Natural killer cell (primary cell): ENCODE results near the gene TOX4. TPM values are rescaled to one million over a fixed set of nuclear protein-coding genes. Genes with fewer than 3 reads are reported as not detected.
A peak's percentile ranks its signal among the peaks of the same experiment; 100 is the strongest.
"Not testable (repeated sequence)": the region's sequence is repeated elsewhere in the genome, so short reads cannot be mapped to it uniquely, and the experiment has no call there.

Source experiments
- ATAC-seq, 3 donors: fragments of 150-1000 bp in 2 of 3; fragments of 200-7000 bp in 1 of 3; cut with Tn5 transposase; 1 replicate in 1 of 3; 2 replicates in 2 of 3; pipeline ENCODE4 v1.10.0; 2021; ENCODE audit warnings: mild to moderate bottlenecking in 2 of 3, moderate library complexity in 2 of 3
- DNase-seq, 2 donors: peaks; one replicate each; pipeline versions ENCODE4 v3.0.0 to v3.0.0-alpha.2; 2013 to 2021; ENCODE audit warnings: mixed read lengths in 1 of 2
- H3K27ac ChIP-seq: one replicate; pipeline ENCODE4 v1.5.1; 2013; ENCODE audit warnings: mild to moderate bottlenecking, low read length
- H3K27me3 ChIP-seq: one replicate; pipeline ENCODE4 v1.6.1; 2013; ENCODE audit warnings: low read length; ENCODE audit not compliant: control insufficient read depth, insufficient read depth
- H3K36me3 ChIP-seq: one replicate; pipeline ENCODE4 v1.6.1; 2013; ENCODE audit warnings: low read length; ENCODE audit not compliant: control insufficient read depth, insufficient read depth
- H3K4me1 ChIP-seq: one replicate; pipeline ENCODE4 v1.6.1; 2013; ENCODE audit warnings: low read length; ENCODE audit not compliant: control insufficient read depth, insufficient read depth
- H3K4me3 ChIP-seq: one replicate; pipeline ENCODE4 v1.5.1; 2013; ENCODE audit warnings: low read length
- H3K9me3 ChIP-seq: one replicate; pipeline ENCODE4 v1.6.1; 2013; ENCODE audit warnings: low read length; ENCODE audit not compliant: control insufficient read depth, insufficient read depth
- H3K27ac Mint-ChIP-seq, 2 donors: one replicate each; pipeline ENCODE4 v1.8.0; 2022; ENCODE audit warnings: mild to moderate bottlenecking in 2 of 2, mixed read lengths in 2 of 2, moderate library complexity in 1 of 2
- H3K27me3 Mint-ChIP-seq, 2 donors: one replicate each; pipeline ENCODE4 v1.8.0; 2022; ENCODE audit warnings: low read depth in 2 of 2, mixed read lengths in 2 of 2
- H3K36me3 Mint-ChIP-seq: one replicate; pipeline ENCODE4 v1.8.0; 2022; ENCODE audit warnings: mixed read lengths
- H3K4me1 Mint-ChIP-seq, 2 donors: one replicate each; pipeline ENCODE4 v1.8.0; 2022; ENCODE audit warnings: mixed read lengths in 2 of 2
- H3K4me3 Mint-ChIP-seq: one replicate; pipeline ENCODE4 v1.8.0; 2022; ENCODE audit warnings: mild to moderate bottlenecking, moderate library complexity, mixed read lengths
- H3K9me3 Mint-ChIP-seq, 2 donors: one replicate each; pipeline ENCODE4 v1.8.0; 2022; ENCODE audit warnings: mixed read lengths in 2 of 2
- whole genome bisulfite sequencing: methylation state at CpG from one replicate; pipeline ENCODE4 v1.1.7; 2013; ENCODE audit warnings: missing lambda C conversion rate; ENCODE audit not compliant: insufficient coverage; 5-methylcytosine and 5-hydroxymethylcytosine counted together
- intact Hi-C: fragments of 100-400 bp; cut with micrococcal nuclease; formaldehyde crosslinking; loops from one replicate; pipeline ENCODE4 v1.14.2; 2022
- total RNA-seq, 4 donors: library from RNA; stranded (reverse); fragments of 120-200 nt in 1 of 4; gene quantifications; one replicate each; pipeline versions ENCODE4 v1.2.3 to v1.2.4, GENCODE V29; 2013 to 2022
- TF ChIP-seq, protein P1 (sequence below): fragments of 200-600 bp; IDR thresholded peaks from one replicate; pipeline ENCODE4 v1.8.0; 2022; ENCODE audit warnings: antibody characterized with exemption

Gene TOX4
- total RNA-seq, 3 donors from 2014 or later (not counting 1 experiment from before 2014, with no cell fraction given): 103 to 123 (median 123) TPM

GRCh38 chr14:21436567-21437062 lies 40.4 kb upstream of the TOX4 start:
- peaks cover 9% of the 10 kb centered on the region for H3K4me1 ChIP-seq
- H3K9me3 ChIP-seq: no peaks in the 10 kb centered on the region
- Mint-ChIP-seq H3K36me3 (no peaks in the 10 kb centered on the region), H3K27ac (peak overlapping the region; percentile 86 to 96), H3K4me3 (peak overlapping the region; percentile 89), H3K27me3 (no peaks in the 10 kb centered on the region), H3K9me3 (no peaks in the 10 kb centered on the region), H3K4me1 (peaks cover 37 to 58% of the 10 kb centered on the region in 2 donors)
- WGBS: under 1% methylated on average over 11 of the region's 11 CpGs
- no peak for DNase-seq
- ATAC-seq: peak in 1 of 3 donors; percentile 18
- H3K4me3 ChIP-seq: peak overlapping the region; percentile 89
- no peaks in the 10 kb centered on the region for H3K36me3 ChIP-seq
- TF ChIP-seq, protein P1, sequence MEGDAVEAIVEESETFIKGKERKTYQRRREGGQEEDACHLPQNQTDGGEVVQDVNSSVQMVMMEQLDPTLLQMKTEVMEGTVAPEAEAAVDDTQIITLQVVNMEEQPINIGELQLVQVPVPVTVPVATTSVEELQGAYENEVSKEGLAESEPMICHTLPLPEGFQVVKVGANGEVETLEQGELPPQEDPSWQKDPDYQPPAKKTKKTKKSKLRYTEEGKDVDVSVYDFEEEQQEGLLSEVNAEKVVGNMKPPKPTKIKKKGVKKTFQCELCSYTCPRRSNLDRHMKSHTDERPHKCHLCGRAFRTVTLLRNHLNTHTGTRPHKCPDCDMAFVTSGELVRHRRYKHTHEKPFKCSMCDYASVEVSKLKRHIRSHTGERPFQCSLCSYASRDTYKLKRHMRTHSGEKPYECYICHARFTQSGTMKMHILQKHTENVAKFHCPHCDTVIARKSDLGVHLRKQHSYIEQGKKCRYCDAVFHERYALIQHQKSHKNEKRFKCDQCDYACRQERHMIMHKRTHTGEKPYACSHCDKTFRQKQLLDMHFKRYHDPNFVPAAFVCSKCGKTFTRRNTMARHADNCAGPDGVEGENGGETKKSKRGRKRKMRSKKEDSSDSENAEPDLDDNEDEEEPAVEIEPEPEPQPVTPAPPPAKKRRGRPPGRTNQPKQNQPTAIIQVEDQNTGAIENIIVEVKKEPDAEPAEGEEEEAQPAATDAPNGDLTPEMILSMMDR: no peak
- intact Hi-C loops: loop anchor here (1.0 to 2.0 kb wide), 6 partner anchors 20 to 168 kb away; partner anchors contain the start of genes CHD8, HNRNPC, SUPT16H and TOX4
- H3K27ac ChIP-seq: peak overlapping the region; percentile 95
- no peaks in the 10 kb centered on the region for H3K27me3 ChIP-seq

DNA sequence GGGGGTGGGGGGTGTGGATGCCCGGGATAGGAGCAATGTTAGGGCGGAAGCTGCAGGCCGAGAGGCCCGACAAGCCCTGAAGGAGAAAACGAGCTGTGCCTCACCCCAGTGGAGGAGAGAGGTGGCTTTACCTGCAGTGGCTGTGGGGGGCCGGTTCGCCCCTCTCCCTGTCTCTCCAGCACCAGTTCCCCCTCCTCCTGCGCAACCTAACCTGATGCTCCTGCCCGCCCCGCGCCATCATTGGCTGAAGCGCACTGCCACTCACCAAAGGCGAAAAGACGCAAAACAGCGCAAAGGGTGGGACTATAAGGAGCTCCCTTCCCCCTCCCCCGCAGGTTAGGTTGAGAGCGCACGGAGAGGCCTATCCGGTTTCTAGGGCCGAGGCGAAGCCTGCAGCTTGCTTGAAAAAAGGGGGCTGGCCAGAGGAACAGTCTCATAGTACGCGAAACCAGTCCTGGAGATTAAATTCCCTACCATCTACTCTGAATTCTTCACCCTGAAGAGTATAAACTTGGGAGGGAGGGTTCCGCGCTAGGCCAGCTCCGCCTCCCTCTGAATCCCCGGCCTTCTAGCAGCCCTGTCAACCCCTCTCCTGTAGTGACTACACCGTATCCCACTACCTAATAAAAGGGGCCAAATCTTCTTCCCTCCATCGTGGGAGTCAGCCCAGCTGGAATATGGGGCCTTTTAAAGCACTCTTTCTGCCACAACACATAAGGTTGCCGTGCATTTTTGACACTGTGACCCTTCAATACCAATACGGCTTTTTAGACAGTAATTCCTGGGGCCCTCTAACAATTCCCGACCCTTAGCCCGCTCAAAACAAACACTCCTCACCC lies 39.7 kb upstream of the TOX4 start:
- Histone ChIP-seq H3K27me3 (no peaks in the 10 kb centered on the region), H3K4me1 (peaks cover 9% of the 10 kb centered on the region), H3K4me3 (peak overlapping the region; percentile 89), H3K9me3 (no peaks in the 10 kb centered on the region), H3K36me3 (no peaks in the 10 kb centered on the region), H3K27ac (peak overlapping the region; percentile 95)
- WGBS: 7% methylated on average over 31 of the region's 33 CpGs
- Mint-ChIP-seq H3K27me3 (no peaks in the 10 kb centered on the region), H3K4me1 (peaks cover 40 to 62% of the 10 kb centered on the region in 2 donors), H3K27ac (peak overlapping the region; percentile 86 to 96), H3K9me3 (no peaks in the 10 kb centered on the region), H3K4me3 (peak overlapping the region; percentile 89), H3K36me3 (no peaks in the 10 kb centered on the region)
- DNase-seq (peak; percentile 98 to 99), ATAC-seq (peak; percentile 98 to 100 (median 99))
- intact Hi-C loops: loop anchor here (1.0 to 2.0 kb wide), 6 partner anchors 19 to 168 kb away; partner anchors contain the start of genes CHD8, HNRNPC, SUPT16H and TOX4
- TF ChIP-seq, protein P1: no peak

DNA sequence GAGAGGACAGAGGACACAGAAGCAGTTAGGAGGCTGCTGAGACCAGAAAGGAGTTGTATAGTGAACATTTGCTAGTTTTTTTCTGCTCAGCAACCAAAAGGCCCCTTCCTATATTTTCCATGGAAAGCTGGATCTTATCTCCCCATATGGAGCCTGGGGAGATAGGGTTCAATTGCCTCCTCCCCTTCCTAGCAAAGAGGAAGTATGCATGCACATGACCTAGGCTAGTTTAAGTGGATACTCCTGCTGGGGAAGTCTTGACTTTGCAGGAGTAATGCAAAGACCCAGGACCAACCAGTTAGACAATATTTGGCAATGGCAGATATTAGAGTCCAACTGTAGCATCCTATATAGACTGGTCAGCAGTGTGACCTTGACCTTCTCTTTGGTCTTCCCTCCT lies 36.1 kb upstream of the TOX4 start:
- no peaks in the 10 kb centered on the region for H3K9me3 ChIP-seq
- H3K36me3 Mint-ChIP-seq: no peaks in the 10 kb centered on the region
- TF ChIP-seq, protein P1: no peak
- H3K4me3 Mint-ChIP-seq: no peak overlapping the region
- intact Hi-C loops: no loop called here
- peaks cover 36 to 45% of the 10 kb centered on the region in 2 donors for H3K4me1 Mint-ChIP-seq
- no peaks in the 10 kb centered on the region for H3K9me3 Mint-ChIP-seq
- no peaks in the 10 kb centered on the region for H3K27me3 ChIP-seq
- no peak for ATAC-seq
- H3K4me1 ChIP-seq: peaks cover 9% of the 10 kb centered on the region
- no peaks in the 10 kb centered on the region for H3K27me3 Mint-ChIP-seq
- no peaks in the 10 kb centered on the region for H3K36me3 ChIP-seq
- no peak for DNase-seq
- H3K27ac ChIP-seq: no peak overlapping the region
- H3K27ac Mint-ChIP-seq: peak overlapping the region in 1 of 2 donors; percentile 3
- H3K4me3 ChIP-seq: no peak overlapping the region

GRCh38 chr14:21442657-21443056 lies 34.3 kb upstream of the TOX4 start:
- H3K27me3 Mint-ChIP-seq, H3K4me3 Mint-ChIP-seq, H3K27me3 ChIP-seq, H3K9me3 ChIP-seq, DNase-seq, H3K9me3 Mint-ChIP-seq, intact Hi-C loops, H3K4me1 ChIP-seq, H3K36me3 ChIP-seq, ATAC-seq, H3K27ac Mint-ChIP-seq, H3K27ac ChIP-seq, H3K4me3 ChIP-seq, H3K36me3 Mint-ChIP-seq: not testable (repeated sequence)
- H3K4me1 Mint-ChIP-seq: peaks cover 33 to 39% of the 10 kb centered on the region in 2 donors
- 100% methylated on average over 1 of the region's 1 CpG for WGBS
